Myocyte (in vitro differentiated cells): ENCODE measurements around the gene MRPL40. TPM values are rescaled to one million over a fixed set of nuclear protein-coding genes. Genes with fewer than 3 reads are reported as not detected.
"Not testable (repeated sequence)": the region's sequence is repeated elsewhere in the genome, so short reads cannot be mapped to it uniquely, and the experiment has no call there.

Experiments
- DNase-seq: peaks from one replicate; pipeline ENCODE4 v3.0.0-alpha.2; 2012; ENCODE audit warnings: low read depth
- total RNA-seq: library from RNA; depleted of rRNA; stranded (reverse); fragments of >200 nt; gene quantifications from 2 replicates; pipeline ENCODE4 v1.2.3, GENCODE V29; 2014

MRPL40 gene
- total RNA-seq, 1 donor from 2014 or later = 38.7 TPM

DNA sequence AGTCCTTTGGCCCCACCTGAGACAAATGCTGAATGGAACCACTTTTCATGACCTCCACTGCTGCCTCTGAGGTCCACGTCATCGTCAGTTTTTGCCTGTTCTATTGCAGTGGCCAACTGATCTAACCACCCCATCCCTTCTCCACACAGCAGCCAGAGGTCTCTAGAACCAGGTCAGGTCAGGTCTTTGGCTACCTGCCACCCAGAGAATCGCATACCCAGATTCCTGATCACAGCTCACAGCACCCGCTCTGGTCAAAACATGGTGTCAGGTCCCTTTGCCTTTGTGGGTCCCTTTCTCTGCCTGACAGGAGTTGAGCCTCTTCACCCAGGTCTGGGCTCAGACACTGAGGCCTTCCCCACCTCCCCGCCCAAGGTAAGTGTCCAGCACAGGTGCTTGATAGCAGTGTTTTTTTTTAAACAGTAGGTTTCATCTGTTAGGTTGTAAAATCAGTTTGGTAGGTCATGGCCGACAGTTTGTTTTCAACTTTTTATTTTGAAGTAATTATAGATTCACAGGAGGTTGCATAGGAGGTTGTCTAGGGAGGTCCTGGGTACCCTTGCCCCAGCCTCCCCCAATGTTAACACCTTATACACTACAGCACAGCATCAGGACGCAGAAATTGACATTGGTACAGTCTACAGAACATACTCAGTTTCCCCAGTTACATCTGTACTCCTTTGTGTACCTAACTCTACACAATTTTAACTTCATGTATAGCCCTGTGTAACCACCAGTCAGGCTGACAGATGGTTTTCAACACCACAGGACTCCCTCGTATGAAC lies 8.3 kb downstream of the MRPL40 start:
- DNase-seq = no peak

DNA sequence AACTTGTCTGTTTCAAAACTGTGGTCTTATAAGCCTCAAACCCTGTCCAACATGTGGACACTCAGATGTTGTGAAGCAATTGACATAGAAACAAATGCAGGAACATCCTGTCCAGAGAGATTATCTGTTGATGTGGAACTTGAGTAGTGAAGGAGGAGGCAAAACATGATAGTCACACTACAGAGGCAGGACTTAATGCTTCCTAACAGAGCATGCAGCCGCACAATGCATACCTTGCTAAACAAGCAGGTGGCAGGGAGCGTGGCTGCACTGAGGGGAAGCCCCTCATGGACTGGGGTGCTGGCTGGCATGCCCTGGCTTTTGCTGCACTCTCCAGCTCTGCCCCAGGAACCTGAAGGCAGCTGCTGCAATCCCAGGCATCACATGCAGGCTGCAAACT lies 9.8 kb downstream of the MRPL40 start:
- DNase-seq = no peak

DNA sequence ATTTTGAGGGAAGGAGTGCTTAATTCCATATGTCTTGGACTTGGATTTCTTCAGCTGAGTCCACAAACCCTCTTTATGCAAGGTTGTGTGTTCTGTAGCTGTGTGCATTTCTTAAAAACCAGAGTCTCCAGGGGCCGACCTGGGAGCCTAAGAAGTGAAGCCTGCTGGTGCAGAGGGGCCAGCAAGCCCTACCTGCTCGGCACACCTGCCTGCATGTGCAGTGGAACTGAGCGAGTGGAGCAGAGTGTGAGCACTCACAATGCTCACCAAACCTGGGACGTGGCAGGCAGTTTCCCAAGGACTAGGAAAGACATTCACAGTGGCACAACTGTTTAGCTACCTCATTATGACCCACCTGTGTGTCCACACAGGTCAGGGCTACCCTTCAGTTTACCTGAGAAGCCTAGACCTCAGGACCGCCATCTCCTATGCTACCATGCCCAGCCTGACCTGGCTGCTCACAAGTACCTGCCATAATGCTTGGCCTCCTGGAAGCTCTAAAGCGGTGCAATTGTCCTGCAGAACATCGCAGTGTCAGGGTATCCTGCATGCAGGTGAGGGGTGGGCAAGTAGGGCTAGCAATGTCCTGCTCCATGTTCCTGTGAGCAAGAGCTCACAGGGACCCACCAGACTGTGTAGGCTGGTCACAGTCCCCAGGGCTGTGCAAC lies 11.3 kb downstream of the MRPL40 start:
- no peak for DNase-seq

DNA sequence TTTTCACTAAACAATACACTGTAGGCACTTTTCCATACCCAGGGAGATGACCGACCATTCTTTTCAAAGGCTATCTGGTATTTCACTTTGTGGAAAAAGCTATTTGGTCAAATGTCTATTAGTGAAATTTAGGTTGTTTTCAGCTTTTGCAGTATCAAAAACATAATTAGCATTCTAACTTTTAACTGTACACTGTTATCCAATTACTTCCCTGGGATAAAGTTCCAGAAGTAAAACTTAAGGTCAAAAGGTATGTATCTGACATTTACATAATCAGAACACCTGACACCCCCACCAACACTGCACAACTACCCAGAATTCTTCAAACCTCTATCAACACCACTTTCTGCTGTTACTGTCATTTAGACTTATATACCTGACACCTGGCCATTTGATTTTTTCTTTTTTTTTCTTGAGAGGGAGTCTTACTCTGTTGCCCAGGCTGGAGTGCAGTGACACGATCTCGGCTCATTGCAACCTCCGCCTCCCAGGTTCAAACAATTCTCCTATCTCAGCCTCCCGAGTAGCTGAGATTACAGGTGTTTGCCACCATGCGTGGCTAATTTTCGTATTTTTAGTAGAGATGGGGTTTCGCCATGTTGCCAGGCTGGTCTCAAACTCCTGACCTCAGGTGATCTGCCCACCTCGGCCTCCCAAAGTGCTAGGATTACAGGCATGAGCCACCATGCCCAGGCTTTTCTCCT lies 13.1 kb downstream of the MRPL40 start:
- DNase-seq = not testable (repeated sequence)

DNA sequence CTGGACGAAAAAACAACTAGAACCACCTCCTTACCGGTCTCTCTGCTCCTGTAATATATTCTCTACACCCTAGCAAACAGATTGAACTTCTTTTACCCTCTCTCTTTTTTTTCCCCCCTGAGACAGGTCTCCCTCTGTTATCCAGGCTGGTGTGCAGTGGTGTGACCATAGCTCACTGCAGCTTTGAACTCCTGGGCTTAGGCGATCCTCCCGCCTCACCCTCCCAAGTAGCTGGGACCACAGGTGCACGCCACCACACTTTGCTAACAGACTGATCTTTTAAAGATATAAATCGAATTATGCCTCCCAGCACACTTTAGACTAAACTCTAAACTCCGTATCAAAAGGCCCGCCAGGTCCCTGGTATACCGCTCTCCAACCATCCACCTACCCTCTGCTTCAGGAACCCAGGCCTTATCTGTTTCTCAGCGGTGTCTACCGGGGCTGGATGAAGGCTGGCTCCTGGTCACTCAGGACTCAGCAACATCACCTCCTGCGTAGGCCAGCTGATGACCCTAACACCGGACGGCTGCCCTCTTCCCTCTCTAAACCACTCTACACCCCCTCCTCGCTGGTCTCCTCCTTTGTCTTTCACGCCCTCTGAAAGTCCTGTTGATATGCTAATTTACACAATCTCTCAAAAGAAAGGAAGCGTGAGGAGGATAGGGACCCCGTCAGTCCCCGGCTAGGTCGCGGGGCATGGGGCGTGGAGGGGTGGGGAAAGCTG lies 14.4 kb downstream of the MRPL40 start:
- DNase-seq = no peak

DNA sequence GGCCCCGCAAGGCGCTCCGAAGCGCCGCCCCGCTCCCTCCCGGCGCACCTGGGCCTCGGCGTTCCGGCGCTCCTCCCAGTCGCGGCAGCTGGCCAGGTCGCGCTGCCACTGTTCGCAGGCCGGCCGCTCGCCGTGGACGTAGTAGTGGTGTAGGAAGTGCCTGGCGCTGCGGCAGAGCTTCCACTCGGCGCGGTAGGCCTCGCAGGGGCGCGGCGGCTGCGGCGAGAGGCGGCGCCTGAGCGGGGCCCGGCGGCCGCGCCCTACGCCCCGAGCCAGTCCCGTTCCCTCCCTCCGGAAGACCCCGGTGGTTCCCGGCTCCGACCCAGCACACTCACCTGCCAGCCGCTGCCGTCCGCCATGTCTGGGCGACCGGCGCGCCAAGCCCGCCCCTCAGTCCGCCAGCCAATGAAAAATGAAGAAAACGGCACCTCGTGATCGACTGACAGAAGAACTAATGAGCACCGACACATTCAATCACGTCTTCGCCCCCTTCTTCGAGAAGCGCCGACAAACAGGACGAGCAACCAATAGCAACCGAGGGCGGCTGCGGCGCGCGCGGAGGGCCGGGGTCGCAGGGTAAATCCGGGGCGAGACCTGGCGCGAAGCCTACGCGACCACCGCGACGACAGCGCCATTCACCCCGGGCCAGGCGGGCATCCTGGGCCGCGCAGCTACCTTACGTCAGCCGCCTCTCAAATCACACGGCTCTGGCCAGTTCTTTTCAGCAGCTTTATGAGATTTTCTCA lies 15.2 kb downstream of the MRPL40 start, which contains the start of gene C22orf39:
C22orf39 (minus strand) TSS at position 382 of the 746 bp plus-strand sequence; CDS start at position 359, 23 bp downstream.
- peak; percentile 94 for DNase-seq

DNA sequence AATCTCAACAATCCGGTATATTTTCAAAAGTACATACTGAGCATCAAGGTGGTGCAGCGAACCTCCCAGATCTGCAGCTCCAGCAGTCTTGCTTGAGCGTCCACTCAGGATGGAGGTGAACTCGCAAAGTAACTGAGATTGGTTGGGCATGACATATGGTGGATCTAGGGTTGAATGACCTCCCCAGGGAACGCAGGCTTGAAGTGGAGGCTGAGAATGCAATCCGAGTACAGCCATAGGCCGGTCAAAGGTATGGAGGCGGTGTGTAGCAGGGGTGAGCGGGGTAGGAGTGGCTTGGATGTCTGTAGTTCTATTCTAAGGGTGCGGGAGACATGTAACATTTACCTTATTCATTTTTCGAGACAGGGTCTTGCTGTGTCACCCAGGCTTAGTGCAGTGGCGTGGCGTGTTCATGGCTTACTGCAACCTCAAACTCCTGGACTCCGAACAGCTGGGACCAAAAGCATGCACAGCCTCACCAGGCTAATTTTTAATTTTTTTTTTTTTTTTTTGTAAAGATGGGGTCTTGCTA lies 15.8 kb downstream of the MRPL40 start:
- peak; percentile 66 for DNase-seq

DNA sequence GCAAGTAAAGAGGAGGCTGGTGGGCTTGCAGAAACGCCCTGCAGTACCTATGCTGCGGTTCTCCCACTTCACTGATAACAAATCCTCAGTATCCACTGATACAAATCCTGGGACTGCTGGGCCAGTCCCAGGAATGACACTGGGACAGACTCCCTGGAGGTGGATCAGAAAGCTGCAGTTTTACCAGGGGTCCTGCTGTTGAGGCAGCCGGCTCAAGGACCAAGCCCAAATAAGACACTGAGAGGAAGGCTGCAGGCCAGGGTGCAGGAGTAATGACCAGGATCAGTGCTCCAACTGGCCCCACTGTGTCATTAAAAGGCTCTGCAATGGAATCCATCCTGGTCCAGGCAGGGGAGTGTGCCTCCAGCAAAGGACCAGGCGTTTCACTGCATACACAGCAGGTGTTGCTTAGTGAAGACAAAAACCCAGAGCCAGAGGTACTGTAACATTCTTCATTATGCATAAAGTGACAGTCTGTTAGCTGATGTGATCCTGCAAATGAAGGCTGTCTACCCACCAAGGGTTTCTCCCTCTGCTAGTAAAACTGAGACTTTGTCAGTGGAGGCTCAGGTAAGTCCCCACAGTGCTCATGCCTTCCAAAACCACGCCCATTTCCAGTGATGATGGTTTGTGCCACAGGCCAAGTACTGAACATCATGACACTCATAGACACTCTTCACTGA lies 16.5 kb downstream of the MRPL40 start:
- DNase-seq = no peak

DNA sequence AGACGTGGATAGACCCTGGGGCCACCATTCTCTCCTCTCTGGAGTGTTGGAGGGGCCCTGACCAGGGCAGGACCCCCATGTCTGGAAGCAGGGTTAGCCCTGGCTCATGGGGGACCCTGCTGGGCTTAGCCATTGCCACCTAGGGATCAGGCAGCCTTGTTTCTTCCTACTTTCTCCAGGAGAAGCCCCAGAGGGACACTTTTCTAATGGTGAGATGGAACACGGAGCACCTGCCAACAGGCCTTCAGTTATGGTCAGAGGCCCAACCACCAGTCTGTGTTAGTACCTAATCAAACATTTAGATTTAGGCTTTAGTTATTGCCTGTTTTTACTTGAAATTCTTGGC lies 17.1 kb downstream of the MRPL40 start:
- no peak for DNase-seq

DNA sequence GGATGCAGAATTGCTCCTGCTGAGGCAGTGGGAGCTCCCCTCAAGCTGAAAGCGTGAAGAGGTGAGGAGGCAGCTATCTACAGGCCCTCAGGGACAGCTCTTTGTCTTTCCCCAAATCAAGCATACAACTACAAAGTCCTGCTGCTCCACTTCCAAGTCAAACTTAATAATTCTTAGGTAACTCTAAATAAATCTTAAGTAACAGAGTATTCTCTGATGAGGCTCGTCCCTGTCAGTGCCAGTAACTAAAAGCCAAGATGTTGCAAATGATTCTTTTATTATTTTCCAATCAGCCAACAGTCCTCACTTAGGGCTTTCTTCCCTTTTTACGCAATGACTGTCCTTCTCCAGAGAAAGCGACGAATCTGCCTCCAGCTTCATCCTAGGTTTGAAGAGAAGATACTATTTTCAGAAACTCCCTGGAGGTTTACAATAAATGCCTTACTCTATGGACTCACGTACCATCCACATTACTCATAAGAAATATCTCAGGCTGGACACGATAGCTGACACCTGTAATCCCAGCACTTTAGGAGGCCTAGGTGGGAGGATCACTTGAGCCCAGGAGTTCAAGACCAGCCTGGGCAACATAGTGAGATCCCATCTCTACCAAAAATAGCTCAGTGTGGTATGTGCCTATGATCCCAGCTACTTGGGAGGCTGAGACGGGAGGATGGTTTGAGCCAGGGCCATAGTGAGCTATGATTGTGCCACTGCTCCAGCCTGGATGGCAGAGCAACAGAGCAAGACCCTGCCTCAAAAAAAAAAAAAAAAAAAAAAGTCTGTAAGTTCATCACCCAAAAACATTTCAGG lies 18.2 kb downstream of the MRPL40 start:
- no peak for DNase-seq

DNA sequence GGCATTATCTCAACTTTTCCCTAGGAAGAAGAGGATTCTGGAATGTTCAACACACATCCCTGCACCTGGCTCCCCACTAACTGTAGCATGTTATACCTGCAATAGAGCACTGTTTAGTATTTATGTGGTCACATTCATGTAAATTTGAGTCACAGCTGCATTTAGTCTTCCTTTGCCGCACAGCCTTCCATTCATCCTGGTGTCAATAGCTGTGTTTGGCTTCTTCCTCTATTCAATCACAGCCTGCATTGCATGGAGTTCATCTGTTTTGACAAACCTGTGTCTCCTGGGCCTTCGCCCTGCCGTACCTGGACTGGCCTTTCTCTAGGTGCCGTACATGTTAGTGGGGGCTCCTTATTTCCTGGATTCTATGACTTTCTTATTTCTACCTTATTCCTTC lies 19.2 kb downstream of the MRPL40 start:
- DNase-seq = no peak

DNA sequence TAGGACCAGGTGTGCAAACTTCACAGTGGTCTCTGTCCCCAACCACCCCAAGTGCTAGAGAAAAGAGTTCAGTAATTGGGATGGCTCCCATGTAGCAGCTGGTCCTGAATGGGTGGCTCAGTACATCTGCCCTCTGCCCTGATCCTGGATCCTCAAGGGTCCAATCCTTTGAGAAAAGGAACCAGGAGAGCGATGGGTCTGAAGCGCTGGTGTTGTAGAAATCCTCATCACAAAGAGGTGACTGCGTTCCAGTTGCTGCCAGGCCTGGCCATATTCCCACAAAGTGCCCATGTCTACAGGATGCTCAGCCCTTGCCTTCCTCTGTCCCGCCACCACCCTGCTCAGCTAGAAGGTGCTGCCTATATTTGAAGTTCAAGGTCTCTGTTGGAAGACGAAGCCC lies 21.4 kb downstream of the MRPL40 start:
- DNase-seq = no peak

DNA sequence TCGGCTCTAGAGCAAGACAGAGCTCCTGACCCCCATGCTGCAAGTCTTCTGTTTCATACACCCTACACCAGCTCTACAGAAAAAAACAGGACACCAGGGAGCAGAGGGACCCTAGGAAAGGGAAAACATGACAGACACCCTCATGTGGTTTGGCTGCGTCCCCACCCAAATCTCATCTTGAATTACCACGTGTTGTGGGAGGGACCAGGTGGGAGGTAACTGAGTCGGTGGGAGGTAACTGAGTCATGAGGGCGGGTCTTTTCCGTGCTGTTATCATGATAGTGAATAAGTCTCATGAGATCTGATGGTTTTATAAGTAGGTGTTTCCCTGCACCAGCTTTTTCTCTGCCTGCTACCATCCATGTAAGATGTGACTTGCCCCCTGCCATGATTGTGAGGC lies 21.8 kb downstream of the MRPL40 start:
- DNase-seq = no peak

DNA sequence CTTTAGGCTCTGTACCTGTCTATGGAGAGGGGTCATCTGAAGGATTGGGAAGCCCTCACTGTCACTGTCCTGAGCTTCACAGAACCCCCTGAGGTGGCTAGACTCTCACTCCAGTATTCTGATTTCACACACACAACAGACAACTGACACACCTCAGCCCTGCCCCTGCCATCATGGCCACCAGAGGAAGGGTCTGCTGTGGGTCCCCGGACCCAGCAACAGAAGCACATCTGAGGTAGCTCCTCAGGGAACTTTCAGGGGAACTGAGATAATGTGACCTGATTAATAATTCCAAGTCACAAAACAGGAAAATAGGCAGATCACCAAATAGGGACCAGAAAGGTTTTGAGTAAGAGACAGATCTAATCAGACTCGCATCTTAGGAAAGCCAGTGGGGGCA lies 22.7 kb downstream of the MRPL40 start:
- no peak for DNase-seq

DNA sequence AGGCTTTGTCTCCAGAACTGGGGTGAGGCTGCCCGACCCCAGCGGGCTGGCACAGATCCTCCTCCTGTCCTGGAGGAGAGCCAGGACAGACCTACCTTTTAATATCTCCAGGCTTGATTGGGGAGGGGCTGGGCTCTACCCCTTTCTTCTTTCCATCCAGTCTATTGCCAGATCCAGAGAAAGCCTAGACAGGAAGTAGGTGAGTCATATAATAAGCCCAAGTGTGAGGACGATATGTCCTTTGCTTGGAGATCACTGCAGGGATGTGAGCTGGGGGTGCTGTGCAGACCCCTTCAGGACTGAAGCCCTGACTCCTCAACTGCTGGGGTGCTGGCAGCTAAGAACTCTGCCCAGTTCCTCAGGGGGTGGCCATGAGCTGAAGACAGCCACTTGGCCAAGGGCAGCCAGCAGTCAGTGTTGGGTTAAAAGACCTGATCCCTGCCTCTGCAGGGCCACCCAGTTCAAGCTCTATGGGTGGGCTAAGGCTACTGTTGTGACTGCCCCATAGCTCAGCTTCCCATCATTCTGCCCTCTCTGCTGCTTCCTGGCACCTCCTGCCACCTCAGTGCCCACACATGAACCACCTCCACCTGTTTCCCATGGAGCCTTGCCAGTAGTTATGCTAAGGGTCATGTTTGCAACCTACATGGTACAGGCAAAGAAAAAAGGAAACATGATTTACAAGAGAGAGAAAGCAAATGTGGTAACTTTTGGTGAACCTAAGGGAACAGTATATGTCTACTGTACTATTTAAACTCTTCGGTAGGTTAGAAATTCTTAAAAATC lies 23.4 kb downstream of the MRPL40 start:
- no peak for DNase-seq

DNA sequence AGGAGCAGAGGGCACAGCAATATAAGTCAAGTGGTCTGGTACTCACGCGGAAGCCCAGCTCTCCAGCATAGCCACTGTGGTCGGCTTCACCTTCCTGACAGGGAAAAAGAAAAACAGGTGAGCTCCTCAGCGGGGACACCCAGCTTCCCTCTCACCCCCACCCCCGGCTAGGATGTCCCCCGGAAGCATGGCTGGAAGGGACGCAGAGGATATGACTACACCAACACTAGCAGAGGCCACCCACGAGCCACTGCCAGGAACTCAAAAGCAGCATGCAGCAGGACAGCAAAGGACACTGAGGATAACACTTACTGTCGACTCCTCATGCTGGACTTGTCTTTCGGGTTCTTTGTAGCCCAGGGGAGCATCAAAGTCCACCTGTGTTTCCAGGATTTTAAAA lies 24.2 kb downstream of the MRPL40 start:
- DNase-seq = no peak

DNA sequence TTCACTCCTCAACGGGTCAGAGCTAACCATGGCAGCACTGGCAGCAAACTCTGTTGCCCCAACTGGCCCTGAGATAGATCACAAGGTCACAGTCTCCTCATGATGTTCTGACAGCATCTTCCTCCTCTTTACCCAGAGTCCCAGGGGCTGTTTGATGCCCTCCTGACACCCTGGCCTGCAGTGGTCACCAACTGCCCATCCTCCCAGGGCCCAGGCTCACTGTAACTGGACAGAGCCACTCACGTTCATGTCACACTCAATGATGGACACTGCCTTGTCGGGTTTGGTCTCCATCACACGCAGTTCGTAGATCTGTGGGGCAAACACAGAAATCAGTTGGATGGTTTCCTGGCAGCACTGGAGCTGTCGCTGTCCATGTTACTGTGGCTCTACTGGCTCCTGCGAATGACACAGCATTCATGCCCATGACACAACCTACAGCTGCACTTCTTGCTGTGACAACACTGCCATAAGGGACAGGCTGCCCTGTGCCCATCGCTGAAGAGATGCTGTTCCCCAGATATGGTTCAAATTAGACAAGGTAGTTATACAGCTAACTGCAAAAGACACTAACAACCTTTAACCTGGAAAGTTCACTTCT lies 25.6 kb downstream of the MRPL40 start:
- no peak for DNase-seq

DNA sequence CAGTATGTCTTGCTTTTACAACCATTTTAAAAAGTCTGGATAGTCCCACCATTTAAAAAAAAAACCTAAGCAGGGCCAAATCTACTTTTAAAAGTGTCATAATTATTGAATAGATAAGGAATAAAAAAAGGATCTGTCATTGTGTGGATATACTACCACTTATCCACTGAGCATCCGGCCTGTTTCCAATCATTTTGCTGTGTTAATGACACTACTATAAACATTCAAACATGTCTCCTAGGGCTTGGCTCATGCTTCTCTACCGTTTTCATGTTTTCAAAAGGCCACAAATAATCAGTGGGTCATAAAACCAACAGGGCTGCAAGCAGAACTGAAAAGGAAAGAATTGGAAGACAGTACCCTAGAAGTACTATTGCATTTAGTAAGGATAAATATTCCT lies 27.7 kb downstream of the MRPL40 start:
- no peak for DNase-seq
